HG03135 (cell line): ENCODE measurements around the gene GPX7.

ENCODE experiments used
- ATAC-seq: cut with Tn5 transposase; IDR thresholded peaks from one replicate; pipeline ENCODE4 v1.9.1; 2021; ENCODE audit warnings: mild to moderate bottlenecking, moderate library complexity; ENCODE audit not compliant: unreplicated experiment

GPX7 gene

GRCh38 chr1:52585474-52585873, 16.7 kb upstream of the GPX7 start:
- ATAC-seq = no peak

GRCh38 chr1:52588027-52588426, 14.1 kb upstream of the GPX7 start:
- no peak for ATAC-seq

- ATAC-seq = no peak
Measured at GRCh38 chr1:52588535-52588934, 13.6 kb upstream of the GPX7 start.

GRCh38 chr1:52590266-52590665, 11.9 kb upstream of the GPX7 start:
- no peak for ATAC-seq

GRCh38 chr1:52592637-52593323, 9.4 kb upstream of the GPX7 start:
- ATAC-seq = no peak

- no peak for ATAC-seq
Measured at GRCh38 chr1:52593495-52593894, 8.7 kb upstream of the GPX7 start.

- no peak for ATAC-seq
Measured at GRCh38 chr1:52595061-52595460, 7.1 kb upstream of the GPX7 start.

- ATAC-seq = no peak
Measured at GRCh38 chr1:52597912-52598311, 4.3 kb upstream of the GPX7 start.

- no peak for ATAC-seq
Measured at GRCh38 chr1:52598729-52599128, 3.4 kb upstream of the GPX7 start.

- ATAC-seq = no peak
Measured at GRCh38 chr1:52599236-52599635, 2.9 kb upstream of the GPX7 start.

GRCh38 chr1:52600533-52601179, 1.5 kb upstream of the GPX7 start:
- ATAC-seq = no peak

- no peak for ATAC-seq
Measured at GRCh38 chr1:52601519-52601918, 652 bp upstream of the GPX7 start.

GRCh38 chr1:52602856-52603600, 857 bp downstream of the GPX7 start:
- ATAC-seq = no peak

GRCh38 chr1:52603630-52604029, 1.5 kb downstream of the GPX7 start:
- no peak for ATAC-seq

GRCh38 chr1:52604063-52604770, 2.0 kb downstream of the GPX7 start:
- ATAC-seq = no peak

GRCh38 chr1:52613636-52614373, 11.6 kb downstream of the GPX7 start:
- no peak for ATAC-seq

- no peak for ATAC-seq
Measured at GRCh38 chr1:52614671-52615070, 12.5 kb downstream of the GPX7 start.

- ATAC-seq = no peak
Measured at GRCh38 chr1:52615489-52616042, 13.4 kb downstream of the GPX7 start.

- no peak for ATAC-seq
Measured at GRCh38 chr1:52621950-52622349, 19.8 kb downstream of the GPX7 start.

GRCh38 chr1:52623812-52624211, 21.6 kb downstream of the GPX7 start:
- no peak for ATAC-seq
